NCI-H524 (cell line): ENCODE measurements around the gene MLPH.

Experiments used
- DNase-seq, 2 experiments: peaks; one replicate each; lab custom pipeline; 2025; lab: John Stamatoyannopoulos, UW

The MLPH gene, protein sequence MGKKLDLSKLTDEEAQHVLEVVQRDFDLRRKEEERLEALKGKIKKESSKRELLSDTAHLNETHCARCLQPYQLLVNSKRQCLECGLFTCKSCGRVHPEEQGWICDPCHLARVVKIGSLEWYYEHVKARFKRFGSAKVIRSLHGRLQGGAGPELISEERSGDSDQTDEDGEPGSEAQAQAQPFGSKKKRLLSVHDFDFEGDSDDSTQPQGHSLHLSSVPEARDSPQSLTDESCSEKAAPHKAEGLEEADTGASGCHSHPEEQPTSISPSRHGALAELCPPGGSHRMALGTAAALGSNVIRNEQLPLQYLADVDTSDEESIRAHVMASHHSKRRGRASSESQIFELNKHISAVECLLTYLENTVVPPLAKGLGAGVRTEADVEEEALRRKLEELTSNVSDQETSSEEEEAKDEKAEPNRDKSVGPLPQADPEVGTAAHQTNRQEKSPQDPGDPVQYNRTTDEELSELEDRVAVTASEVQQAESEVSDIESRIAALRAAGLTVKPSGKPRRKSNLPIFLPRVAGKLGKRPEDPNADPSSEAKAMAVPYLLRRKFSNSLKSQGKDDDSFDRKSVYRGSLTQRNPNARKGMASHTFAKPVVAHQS

DNA sequence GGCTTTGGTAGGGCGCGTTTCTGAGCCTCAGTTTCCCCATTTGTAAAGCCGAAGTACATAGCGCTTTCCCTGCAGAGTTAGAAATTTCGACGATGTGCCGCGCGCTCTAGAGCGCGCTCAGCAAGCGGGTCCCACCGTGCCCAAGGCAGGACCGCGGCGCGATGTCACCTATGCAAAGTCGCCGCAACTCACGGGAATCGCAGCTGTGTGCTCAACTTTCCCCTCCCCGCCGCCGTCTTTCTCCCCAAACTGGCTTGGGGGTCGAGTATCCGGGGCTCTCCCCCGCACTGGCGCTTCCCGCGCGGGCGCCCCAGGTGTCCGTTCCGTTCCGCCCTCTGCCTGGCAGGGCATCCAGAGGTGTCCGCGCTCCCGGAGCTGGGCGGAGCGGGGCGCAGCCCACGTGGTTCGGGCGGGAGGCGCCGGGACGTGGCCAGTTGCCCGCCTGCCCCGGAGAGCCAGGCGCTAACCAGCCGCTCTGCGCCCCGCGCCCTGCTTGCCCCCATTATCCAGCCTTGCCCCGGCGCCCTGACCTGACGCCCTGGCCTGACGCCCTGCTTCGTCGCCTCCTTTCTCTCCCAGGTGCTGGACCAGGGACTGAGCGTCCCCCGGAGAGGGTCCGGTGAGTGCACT, at the start of gene MLPH:
Gene MLPH, plus strand, starts transcription at position 433 of the 630 bp plus-strand sequence. CDS start 6,176 bp downstream, outside the sequence.
- peak in 1 of 2 experiments; percentile 41 for DNase-seq

DNA sequence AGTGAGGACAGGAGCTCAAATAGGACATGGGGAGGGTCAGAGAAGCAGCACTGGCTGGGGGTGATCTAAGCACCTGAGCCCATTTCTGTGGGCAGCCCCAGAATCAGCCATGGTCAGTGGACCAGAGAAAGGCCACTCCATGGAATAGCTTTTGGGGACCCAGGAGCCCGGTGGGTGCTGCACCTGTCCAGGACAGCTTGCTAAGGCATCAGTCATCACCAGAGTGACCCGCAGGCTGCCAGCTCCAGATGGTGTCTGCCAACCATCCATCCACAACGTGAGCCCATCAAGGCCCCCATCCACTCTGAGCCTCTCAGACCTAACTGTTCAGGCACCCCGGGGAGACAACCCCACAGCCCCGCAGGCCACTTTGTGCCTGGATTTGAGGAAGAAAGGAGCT, 49.5 kb upstream of the MLPH start:
- DNase-seq, result peak in 1 of 2 experiments; percentile 34

DNA sequence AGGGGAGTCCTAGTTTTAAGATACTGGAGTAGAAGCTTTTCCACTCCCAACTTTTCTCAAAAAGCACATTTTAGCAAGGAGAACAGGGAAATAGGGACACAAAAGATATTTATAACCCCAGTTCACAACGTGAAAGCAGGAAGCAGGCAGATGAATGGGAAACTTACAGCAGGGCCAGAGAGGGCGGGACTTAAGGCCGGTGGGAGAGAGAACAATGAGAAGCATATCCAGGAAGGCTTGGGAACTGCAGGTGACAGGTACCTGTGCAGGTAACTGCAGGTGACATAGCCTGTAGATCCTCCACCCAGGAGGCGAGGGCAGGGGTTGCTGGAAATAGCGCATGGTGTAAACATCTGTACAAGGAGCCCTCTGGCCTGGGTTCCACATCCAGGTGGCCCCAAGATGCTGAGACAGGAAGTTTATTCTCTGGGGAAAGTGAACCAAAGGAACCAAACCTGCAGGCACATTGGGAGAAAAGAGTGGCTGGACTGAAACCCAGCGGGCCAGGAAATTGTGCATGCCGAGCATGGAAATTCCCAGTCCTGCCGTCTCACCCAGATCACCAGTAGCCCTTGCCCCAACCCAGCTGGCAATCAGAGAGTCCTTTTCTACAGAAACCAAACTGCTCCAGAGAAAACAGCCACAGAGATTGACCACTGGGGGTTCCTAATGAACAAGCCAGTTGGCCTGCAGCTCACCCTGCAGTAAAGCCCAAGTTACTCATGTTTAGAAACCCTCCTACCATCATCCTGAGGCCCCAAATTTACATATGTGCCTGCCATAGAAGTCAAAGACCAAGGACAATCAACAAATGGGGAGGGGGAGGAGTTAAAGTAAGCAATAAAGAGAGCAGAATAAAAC, 48.7 kb upstream of the MLPH start:
- no peak for DNase-seq

DNA sequence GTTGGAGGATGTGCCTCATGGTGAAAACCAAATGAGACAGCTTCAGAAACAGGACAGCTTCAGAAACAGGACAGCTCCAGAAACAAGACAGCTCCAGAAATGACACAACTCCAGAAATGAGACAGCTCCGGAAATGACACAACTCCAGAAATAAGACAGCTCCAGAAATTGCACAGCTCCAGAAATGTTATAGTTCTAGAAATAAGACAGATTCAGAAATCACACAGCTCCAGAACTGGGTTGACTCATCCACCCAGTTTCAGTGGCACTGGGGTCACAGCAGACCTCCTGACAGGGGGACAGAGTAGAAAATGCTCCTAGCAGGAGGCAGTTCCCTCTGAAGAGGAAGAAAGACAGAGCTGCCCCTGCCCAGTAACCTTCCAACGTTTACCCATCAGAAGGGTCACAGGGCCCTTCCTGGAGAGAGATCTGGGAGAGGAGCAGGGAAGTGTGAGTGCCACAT, 46.2 kb upstream of the MLPH start:
- no peak for DNase-seq

DNA sequence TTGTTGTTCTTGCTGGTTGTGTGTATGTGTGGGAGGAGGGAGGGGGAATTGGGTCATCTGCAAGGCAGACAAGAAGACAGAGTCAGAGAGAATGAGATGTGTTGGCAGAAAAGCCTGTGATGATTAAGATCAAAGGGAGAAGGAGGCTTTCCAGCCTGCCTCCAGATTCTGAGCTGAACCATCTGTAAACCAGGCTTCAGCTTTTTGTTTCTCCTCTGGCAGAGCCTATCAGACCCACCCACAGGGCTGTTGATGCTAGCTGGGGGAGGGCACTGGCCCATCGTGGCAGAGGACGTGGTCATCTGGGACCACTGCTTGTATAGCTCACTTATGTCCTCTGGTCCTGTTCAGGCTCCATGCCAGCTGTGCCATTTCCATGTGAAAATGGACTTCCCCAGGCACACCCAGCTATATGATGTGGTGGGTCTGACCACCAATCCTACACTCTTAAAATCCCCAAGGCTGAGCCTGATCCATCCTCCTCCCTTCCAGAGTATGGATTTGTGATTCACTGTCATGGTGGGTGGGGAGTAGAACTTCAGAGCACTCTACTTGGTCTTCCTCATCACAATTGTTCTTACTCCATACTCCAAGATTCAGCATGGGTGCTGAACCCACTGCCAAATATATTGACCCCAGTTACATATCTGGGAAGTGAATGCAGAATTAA, 45.3 kb upstream of the MLPH start:
- DNase-seq, result no peak

DNA sequence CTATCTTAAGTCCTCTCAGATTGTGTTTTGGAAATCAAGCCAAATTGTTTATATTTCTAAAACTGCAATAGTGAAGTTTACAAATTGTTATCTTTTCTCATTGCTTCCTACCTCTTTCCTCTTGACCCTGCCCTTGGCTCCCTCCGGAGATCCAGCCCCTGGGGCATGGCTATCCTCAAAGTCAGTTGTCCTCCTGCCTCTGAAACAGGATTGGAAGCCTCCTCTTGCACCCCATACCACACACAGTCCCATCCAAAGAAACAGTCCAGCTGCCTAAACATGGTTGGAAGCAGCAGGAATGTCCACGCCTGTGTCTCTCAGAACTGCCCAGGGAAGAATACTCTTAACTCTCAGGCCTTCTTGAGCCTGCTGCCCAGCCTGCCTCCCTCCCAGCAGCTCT, 43.0 kb upstream of the MLPH start:
- no peak for DNase-seq

DNA sequence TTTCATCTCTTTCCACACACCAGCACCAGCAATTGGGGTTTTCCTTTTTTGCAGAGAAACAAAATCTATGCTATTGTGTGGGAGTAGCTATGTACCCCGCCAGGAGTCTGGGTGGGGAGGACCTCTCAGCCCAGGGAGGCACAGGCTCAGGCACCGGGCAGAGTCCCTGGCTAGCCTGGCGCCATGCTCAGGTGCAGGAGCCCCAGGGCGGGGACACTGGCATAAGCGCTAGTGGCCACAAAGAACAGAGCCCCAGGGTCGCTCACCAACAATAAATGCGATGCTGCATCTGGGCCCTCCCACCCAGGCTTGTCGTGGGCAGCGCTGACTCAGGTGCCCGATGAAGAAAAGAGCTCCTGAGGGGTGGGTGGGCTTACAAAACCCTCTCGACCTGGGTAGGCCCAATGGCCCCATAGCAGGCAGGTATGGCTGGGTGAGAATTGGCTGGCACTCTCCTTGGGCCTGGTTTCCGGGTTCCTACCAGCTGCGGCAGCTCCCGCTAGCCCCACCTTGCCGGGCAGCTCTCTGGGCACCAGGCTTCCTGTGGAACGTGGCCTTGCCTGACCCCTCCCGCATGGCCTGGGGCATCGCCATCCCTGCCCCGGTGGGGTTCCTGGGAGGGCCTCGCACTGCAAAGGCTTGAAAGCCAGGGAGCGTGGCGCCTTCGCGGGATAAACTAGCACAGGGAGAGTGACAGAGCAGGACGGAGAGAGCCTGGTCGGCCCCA, 41.3 kb upstream of the MLPH start:
- DNase-seq, result no peak

DNA sequence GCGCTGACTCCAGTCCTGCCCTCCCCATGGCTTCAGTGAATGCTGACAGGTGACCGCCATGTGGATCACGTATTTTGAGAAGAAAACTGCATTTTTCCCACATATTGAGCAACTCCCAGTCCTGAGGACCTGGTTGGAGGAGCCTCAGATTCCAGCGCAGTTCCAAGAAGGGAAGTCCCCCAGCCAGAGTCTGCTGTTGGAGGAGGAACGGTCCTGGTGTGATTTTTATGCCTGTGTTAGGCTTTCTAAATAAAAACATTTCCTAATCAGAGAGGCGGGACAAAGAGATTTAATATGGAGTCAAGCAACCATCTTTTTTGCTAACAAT, 40.7 kb upstream of the MLPH start:
- no peak for DNase-seq

DNA sequence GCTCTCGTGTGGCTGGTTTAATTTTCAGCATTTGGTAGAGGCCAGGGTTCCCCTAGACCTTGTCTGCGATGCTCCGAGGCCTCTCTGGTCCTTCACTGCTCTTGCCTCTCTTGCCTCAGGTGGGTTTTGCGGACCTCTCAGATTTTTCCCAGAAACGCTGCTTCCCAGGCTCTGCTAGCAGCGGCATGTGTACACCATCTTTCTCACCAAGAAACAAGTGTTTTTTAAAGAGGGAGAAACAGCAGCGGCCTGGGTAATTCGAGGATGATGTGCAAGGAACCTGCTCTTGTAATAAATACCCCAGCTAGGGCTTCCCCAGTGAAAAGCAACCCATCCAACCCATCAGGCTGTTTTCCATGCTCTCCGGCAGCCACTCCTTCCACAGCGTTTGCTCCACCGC, 39.6 kb upstream of the MLPH start:
- DNase-seq, result no peak

DNA sequence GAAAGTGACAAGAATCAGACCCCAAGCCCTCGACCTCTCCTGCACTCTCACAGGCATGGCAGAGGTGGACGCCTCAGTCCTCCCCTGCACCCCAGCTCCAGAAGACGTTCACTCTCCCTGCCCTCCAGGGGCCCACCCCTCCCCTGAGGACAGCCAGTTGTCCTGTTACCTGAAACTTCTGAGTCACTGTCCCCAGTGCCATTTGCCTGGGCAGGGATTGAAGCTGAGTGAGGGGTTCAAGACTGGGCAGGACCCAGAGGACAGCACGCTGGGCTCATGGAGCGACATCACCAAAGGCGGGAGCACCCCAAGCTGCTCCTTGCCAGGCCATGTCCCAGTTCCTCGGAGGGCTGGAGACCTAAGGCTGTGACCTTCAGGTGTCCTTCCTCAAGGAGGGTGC, 38.9 kb upstream of the MLPH start:
- no peak for DNase-seq

DNA sequence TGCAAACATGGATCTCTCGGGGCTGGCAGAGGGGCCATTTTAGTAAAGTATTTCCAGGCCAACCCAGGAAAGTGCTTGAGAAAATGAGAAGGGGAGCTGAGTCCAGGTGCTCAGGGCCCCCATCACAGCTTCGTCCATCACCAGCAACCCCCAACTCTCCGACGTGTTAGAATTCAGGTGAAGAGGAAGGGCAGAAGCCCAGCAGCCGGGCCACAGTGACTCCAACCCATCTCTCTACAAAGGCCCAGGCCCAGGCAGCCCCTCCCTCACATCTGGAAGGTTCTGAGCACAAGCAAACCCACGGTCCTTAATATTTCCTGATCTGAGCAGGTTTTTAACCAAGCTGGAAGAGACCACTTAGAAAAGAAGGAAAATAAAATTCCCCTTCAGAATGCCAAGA, 38.4 kb upstream of the MLPH start:
- no peak for DNase-seq

DNA sequence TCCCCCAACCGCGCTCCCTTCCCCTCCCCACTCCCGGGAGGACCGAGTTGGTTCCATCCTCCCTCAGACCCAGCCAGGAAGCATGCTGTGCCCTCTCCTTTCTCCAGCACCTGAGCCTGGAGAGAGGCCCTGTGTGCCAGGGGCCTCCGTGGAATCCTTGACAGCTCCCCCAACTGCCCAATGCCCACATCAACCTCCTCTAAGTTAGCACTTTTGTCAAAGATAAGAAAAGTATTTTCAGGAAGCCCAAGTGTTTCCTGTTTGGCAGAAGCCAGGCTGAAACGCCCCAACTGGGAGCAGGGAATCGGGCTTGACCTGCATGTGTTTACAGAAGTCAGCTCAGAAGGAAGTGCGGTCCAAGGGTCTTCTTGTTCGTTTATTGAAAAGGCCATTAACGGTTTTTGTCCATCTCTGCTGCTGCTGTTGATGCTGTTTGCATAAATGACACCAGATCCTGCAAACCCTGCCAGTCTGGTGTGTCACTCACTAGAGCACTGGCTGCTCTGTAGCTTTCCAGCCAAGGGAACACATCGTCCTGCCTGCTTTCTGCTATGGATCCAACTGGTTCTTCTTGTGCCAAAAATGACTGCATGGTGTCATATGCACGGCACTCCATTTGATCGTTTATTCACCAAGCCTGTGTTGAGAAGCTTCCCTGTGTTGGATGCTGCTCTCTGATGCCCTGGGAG, 37.7 kb upstream of the MLPH start:
- DNase-seq, result no peak

DNA sequence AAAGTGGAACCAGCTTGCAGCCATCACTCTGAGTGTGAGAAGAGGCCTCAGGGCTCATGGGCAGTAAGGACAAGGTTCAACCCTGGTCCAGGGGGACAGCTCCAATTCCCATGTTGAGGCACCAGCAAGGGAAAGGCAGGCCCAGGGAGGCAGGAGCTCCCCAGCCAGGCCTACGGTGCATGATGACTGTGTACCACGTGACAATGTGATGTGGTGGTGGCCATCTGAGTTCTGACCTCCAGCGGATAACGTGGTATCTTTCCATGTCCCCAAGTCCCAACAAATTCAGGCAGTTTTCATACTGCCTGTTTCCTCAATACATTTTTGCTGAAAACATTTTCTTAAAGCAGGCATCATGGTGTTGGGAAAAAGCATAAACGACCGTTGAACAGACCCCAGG, 36.9 kb upstream of the MLPH start:
- no peak for DNase-seq

DNA sequence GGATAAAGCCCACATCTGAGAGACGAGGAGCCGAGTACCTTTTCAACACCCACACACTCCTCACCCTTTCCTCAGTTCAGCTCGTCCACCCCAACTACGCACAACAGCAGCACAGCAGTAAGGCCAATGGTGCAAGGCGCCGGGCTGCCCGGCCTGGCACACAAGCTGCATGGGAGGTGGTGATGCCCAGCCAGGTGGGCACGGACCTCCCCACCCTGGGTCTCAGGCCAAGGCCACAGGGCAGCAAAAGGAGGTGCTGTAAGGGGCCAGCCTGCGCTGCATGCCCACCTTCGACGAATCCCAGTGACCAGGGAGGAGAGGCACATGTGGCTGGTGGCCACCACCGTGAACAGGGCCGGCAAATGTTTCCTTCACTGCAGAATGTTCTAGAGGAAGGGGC, 36.5 kb upstream of the MLPH start:
- no peak for DNase-seq

DNA sequence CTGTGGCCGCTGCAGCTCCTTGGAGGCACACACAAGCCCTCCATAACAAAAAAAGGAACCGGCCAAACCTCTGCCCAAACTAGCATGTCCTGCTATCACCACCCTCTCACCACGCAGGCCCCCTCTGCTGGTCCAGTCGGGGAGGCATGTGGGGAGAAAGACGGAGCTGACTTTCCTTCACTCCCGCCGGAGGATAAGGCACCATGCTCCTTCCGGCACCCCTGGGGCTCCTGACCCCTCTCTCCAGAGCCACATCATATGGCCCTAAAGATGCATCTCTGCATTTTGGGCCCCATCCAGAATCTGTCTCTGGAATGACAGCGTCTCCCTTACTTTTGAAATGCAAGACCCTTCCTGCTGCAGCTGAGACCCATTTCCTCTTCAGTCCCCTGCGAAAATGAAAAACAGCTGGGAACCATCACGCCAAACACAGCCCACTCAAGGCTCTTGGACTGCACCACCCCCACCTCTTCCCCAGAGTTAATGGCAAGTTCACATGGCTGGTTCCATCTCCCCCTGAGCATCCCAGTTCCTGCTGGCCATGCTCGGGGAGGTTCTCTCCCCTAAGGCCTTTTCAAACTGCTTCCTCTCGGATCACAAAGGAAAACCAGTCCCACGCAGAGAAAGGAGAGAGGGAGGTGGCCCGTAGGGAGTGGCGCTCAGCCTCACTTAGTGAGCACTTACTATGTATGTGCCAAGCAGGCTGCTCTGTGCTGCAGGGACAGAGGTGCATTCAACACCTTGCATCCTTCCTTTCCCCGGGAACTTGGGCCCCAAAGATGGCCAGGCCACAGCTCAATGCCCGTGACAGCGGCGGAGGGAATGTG, 35.2 kb upstream of the MLPH start:
- DNase-seq, result no peak

DNA sequence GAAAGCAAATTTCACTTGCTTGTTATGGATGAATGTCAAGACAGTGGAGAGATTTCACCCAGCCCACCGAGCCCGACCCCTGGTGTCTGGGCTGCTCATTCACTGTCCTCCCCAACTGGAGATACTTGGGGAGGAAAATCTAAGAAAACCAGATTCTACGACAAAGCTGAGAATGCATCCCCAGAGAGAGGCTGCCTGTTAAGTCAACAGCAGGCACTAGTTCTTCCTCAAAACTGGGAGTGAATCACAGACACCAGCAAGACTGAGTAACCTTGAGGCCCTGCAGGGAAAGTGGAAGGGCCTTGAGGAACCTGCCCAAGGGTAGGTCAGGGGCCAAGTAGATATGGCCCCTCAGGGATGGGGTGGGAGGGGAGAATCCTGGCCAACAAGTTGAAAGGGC, 34.2 kb upstream of the MLPH start:
- DNase-seq, result no peak

DNA sequence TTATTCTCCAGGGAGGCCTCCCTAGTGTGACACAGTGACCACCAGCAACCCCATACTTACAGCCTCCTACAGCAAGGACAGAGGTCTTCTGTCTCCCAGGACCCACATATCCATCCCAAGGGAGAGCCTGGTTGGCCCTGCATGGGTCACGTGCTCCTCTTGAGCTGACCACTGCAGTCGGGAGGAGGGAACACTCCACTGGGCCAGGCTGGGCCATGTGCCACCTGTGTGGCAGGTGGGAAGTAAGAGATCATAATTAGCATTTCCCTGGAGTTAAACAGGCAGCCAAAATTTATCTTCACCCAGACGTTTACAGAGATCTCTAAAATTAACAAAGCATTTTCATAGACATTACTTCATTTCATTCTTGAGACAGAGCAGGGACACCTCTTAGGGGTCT, 33.4 kb upstream of the MLPH start:
- no peak for DNase-seq

DNA sequence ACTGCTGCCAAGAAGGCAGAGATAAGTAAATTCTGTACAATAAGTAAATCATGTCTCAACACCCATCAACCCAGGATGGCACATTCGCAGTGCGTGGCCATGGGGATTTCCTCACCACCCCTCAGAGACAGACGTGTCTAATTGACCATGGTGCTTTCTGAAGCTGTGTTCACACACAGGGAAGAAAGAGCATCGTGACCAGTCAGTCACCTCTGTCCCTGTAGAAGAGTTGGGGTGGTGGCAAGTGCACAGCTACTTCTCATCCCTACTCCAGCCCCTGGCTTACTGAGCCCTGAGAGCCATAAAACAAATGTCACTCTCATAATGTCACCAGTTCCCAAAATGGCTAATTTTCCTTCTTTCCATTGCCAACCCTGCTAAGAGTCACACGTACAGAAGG, 31.3 kb upstream of the MLPH start:
- DNase-seq, result no peak

DNA sequence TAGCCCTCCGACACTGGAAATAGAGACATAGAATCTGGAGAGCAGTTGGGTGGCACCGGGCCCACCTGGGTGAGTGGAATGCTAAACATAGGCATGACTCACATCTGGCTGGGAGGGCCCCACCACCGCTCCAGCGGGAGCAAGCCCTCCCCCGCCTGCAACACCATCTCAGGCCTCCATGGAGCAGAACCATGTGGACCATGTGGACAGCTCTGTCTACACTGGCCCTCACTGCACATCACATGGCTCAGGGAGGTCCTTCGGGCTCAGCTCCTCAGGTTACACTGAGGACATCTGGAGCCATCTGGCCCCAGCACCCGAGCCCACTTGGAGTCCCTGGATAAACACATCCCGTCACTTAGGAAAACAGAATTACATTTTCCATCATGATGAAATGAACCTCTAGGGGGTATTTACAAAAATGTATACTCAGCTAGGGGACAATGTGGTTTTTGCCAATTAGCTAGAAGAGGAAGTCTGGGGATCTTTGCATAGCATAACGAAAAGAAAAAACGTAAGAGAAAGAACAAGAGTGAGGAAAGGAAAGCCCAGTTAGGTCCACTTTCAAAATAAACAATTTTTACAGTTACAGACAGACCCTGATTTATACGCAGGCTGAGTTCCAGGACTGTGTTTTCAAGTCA, 30.7 kb upstream of the MLPH start:
- peak; percentile 76 to 89 for DNase-seq
